ENCODE results near the gene MAPRE3.
A peak's percentile ranks its signal among the peaks of the same experiment; 100 is the strongest.
"Not testable (repeated sequence)": the region's sequence is repeated elsewhere in the genome, so short reads cannot be mapped to it uniquely, and the experiment has no call there.

MAPRE3 gene

GRCh38 chr2:27070653-27071276, 100.3 kb downstream of the MAPRE3 start:
- DNase-seq (ENCODE audit: low read depth in 3 of 3), result no peak

GRCh38 chr2:27071277-27071989, 101.0 kb downstream of the MAPRE3 start, which contains the start of gene OST4:
OST4 (minus strand) TSS chr2:27071654.
- DNase-seq (ENCODE audit: low read depth in 3 of 3), result peak; percentile 75 to 82 (median 77)

GRCh38 chr2:27071990-27072830, 101.8 kb downstream of the MAPRE3 start:
- DNase-seq (ENCODE audit: low read depth in 3 of 3), result peak in 1 of 3 experiments; percentile 31

GRCh38 chr2:27072920-27073319, 102.5 kb downstream of the MAPRE3 start:
- no peak for DNase-seq (ENCODE audit: low read depth in 3 of 3)

GRCh38 chr2:27073782-27074181, 103.3 kb downstream of the MAPRE3 start:
- DNase-seq (ENCODE audit: low read depth in 3 of 3), result no peak

DNA sequence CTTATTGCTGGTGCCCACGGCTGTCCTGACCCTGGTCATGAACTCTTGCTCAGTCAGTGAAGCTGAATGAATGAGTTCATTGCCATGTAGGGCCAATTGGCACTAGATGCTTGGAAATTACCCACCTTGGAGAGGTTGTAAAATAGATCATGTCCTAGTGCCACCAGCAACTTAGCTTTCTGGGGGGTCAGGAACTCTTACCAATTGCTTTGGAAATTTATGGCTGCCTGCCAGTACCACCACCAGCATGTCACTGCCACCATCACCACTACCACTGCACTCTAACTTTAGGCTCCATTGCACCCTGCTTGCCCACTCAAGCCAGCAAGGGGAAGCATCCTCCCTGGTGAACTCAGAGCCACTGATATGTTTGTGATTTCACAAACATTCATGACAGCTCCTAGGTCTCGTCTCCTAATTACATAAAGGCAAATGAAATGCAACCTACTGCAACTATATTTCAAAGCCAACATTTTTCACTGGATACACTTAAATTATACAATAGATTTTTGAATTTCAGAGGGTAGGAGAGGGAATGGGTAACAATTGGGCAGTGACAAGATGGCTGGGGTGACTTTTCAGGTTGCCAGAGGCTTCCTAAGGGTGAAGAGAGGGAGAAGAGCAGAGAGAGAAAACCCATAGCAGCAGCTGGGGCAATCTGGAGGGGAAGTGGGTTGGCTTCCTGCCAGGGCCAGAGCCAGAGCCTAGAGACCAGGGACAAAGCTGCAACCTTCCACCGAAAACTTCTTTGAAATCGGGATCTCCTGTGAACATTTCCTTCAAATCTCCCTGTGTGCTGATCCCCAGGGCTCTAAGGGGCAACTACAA, 104.5 kb downstream of the MAPRE3 start:
- peak in 1 of 3 experiments; percentile 28 for DNase-seq (ENCODE audit: low read depth in 3 of 3)

GRCh38 chr2:27075566-27075871, 105.1 kb downstream of the MAPRE3 start:
- DNase-seq (ENCODE audit: low read depth in 3 of 3), result not testable (repeated sequence)

DNA sequence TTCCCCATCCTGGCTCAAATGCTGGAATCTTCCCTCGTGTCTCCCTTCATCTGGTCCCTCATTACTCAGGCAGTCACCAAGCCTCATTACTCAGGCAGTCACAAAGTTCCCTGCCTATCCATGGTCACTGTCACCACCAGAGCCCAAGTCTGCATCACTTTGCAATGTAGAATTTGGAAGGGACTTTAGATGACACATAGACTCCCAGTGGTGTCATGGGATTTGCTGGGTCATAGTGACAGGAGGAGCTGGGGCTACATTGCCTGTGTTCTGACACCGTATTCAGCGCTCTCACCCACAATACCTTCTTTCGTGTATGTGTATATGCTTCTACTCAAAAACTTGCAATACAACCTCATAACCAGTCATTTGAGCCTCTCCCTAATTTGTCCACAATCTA, 105.9 kb downstream of the MAPRE3 start:
- no peak for DNase-seq (ENCODE audit: low read depth in 3 of 3)

Measured in stimulated activated CD4-positive, alpha-beta T cell treated with anti-CD3 and anti-CD28 coated beads, TNF-alpha, amount 100 ng/mL, for 4 hours (primary cell).